Nucleus accumbens (tissue), 56 donors: ENCODE results near the gene CHDH.

ENCODE experiments used
- DNase-seq, 56 donors: peaks; one replicate each; lab custom pipeline; 2025; lab: John Stamatoyannopoulos, UW

CHDH gene

GRCh38 chr3:53795789-53796560, 50.2 kb downstream of the CHDH start:
- DNase-seq, result peak in 34 of 56 donors; percentile 11 to 62 (median 30)

GRCh38 chr3:53795176-53795575, 51.0 kb downstream of the CHDH start:
- DNase-seq, result peak in 18 of 56 donors; percentile 7 to 61 (median 35)

- DNase-seq, result no peak
Observed at GRCh38 chr3:53794597-53794996, 51.6 kb downstream of the CHDH start.

GRCh38 chr3:53792866-53793265, 53.4 kb downstream of the CHDH start:
- DNase-seq, result no peak

- no peak for DNase-seq
Observed at GRCh38 chr3:53791317-53791716, 54.9 kb downstream of the CHDH start.

GRCh38 chr3:53790470-53790869, 55.7 kb downstream of the CHDH start:
- DNase-seq, result no peak

- DNase-seq, result no peak
Observed at GRCh38 chr3:53789459-53789858, 56.8 kb downstream of the CHDH start.

GRCh38 chr3:53788038-53788437, 58.2 kb downstream of the CHDH start:
- DNase-seq, result no peak

GRCh38 chr3:53787016-53787415, 59.2 kb downstream of the CHDH start:
- no peak for DNase-seq

GRCh38 chr3:53780806-53781205, 65.4 kb downstream of the CHDH start:
- peak in 13 of 56 donors; percentile 3 to 31 (median 12) for DNase-seq

GRCh38 chr3:53780171-53780570, 66.0 kb downstream of the CHDH start:
- no peak for DNase-seq

- no peak for DNase-seq
Observed at GRCh38 chr3:53778153-53778552, 68.1 kb downstream of the CHDH start.

GRCh38 chr3:53777468-53777867, 68.8 kb downstream of the CHDH start:
- DNase-seq, result no peak

- DNase-seq, result no peak
Observed at GRCh38 chr3:53776494-53777101, 69.6 kb downstream of the CHDH start.

GRCh38 chr3:53775834-53776251, 70.4 kb downstream of the CHDH start:
- no peak for DNase-seq

GRCh38 chr3:53775018-53775417, 71.2 kb downstream of the CHDH start:
- no peak for DNase-seq

GRCh38 chr3:53774414-53774813, 71.8 kb downstream of the CHDH start:
- no peak for DNase-seq

GRCh38 chr3:53773611-53774368, 72.4 kb downstream of the CHDH start:
- DNase-seq, result peak in 2 of 56 donors; percentile 14 to 41

- no peak for DNase-seq
Observed at GRCh38 chr3:53773021-53773436, 73.2 kb downstream of the CHDH start.

- no peak for DNase-seq
Observed at GRCh38 chr3:53772562-53772961, 73.7 kb downstream of the CHDH start.
